AG10803 (cell line): ENCODE data around the gene PPFIA3.
"Not testable (repeated sequence)": the region's sequence is repeated elsewhere in the genome, so short reads cannot be mapped to it uniquely, and the experiment has no call there.

Source experiments
- DNase-seq: peaks from one replicate; pipeline ENCODE4 v3.0.0; 2010; ENCODE audit warnings: low read depth
- H3K4me3 ChIP-seq: 2 replicates; pipeline ENCODE4 v1.5.1; 2011; ENCODE audit warnings: mild to moderate bottlenecking, low read length, control low read depth
- TF ChIP-seq, protein P1 (sequence below): conservative IDR thresholded peaks from 2 replicates; pipeline ENCODE4 v1.5.1; 2011; ENCODE audit warnings: mild to moderate bottlenecking, low read length, control low read depth, inconsistent platforms

Gene PPFIA3

DNA sequence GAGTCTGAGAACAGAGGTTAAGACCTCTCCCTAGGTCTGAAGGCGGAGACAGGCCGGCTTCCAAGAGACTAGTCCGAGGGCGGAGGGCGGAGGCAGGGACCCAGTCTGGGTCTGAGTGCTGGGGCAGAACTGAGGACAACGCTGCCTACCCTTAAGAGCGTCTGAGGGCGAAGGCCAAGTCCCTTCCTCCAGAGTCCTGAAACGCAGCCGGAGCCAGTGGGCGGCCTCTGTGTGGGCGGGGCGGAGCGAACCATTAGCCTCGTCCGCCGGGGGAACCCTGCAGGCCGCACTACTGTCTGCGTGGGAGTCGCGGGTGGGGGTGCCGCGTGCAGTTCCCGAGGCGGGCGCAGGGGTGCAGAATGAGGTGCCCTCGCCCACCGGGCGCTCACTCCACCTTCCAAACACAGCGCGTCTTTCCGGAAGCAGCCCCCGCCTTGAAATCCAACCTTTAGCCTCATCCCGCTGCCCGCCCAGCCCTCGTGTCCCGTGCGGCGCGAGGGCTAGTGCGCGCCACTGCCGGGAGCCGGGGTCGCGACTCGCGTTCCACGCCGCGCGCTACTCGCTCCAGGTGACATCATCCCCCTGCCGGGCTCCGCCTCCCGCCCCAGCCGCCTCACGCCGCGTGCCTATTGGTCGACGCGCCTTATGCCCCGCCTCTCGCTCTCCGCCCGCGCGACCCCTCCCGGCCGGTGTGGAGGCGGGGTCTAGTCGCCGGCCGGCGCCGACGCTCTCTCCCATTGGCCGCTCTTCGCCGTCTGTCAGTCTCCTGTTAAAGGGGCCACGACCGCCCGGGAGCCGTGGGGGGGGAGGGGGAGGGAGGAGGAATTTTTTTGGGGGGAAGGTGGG, 556 bp upstream of the PPFIA3 start, which contains the start of gene C19orf73:
Gene C19orf73, minus strand, starts transcription at position 579 of the 846 bp plus-strand sequence. Its CDS starts 121 bp downstream, at position 458.
- H3K4me3 ChIP-seq = peak within 1 kb of the TSS; percentile 79
- DNase-seq = peak; percentile 91
- TF ChIP-seq, protein P1, sequence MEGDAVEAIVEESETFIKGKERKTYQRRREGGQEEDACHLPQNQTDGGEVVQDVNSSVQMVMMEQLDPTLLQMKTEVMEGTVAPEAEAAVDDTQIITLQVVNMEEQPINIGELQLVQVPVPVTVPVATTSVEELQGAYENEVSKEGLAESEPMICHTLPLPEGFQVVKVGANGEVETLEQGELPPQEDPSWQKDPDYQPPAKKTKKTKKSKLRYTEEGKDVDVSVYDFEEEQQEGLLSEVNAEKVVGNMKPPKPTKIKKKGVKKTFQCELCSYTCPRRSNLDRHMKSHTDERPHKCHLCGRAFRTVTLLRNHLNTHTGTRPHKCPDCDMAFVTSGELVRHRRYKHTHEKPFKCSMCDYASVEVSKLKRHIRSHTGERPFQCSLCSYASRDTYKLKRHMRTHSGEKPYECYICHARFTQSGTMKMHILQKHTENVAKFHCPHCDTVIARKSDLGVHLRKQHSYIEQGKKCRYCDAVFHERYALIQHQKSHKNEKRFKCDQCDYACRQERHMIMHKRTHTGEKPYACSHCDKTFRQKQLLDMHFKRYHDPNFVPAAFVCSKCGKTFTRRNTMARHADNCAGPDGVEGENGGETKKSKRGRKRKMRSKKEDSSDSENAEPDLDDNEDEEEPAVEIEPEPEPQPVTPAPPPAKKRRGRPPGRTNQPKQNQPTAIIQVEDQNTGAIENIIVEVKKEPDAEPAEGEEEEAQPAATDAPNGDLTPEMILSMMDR = no peak

DNA sequence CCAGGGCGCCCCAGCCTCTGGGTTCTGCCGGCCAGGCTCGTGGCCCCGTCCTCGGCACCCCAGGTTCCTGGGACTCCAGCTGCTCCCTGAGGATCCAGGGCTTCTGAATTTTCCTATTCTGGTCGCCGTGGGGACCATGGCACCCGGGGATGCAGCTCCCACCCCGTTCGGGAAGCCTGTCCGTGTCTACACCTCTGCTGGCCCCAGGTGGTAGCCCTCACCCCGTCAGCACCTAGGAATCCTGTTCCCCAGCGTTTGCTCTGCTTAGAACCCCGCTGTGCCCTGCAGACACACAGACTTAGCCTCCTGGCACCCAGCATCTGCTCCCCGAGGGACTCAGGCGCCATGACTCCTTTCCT, 960 bp downstream of the PPFIA3 start:
- TF ChIP-seq, protein P1 = no peak
- no peak overlapping the region for H3K4me3 ChIP-seq
- no peak for DNase-seq

DNA sequence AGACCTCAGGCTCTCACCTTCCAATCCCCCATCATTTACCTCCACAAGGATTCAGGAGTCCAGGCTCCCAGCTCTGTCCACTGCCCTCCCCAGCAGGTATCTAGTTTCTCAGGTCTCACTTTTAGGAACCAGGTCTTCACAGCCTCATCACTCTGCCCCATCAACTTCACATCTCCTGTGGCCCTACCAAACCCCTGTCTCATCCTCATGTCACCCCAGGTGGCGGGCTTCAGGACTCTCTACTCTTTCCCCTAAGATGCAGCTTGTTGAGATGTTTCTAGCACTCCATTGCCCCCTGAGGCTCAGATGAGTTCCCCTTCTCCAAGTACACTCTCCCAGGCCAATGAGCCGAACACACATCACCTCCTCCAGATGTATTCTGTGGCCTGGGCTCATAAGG, 1.5 kb downstream of the PPFIA3 start:
- DNase-seq = no peak
- TF ChIP-seq, protein P1 = no peak
- no peak overlapping the region for H3K4me3 ChIP-seq

DNA sequence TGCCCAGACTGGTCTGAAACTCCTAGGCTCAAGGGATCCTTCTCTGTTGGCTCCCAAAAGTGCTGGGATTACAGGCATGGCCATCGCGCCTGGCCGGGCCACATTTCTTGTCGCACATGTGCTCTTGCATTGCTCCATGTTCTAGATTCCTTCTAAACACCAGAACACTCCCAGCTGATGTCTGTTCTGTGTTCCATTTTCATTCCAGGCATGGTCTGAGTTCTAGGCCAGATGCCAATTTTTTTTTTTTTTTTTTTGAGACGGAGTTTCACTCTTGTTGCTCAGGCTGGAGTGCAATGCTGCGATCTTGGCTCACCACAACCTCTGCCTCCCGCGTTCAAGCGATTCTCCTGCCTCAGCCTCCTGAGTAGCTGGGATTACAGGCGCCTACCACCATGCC, 2.5 kb downstream of the PPFIA3 start:
- DNase-seq = peak; percentile 27
- not testable (repeated sequence) for H3K4me3 ChIP-seq

DNA sequence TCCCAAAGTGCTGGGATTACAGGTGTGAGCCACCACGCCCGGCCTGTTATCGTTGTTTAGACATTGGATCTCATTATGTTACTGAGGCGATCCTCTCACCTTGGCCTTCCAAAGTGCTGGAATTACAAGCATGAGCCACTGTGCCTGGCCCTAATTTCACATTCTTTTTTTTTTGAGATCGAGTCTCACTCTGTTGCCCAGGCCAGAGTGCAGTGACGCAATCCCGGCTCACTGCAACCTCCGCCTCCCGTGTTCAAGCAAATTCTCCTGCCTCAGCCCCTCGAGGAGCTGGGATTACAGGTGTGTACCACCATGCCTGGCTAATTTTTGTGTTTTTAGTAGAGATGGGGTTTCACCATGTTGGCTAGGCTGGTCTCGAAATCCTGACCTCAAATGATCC, 3.9 kb downstream of the PPFIA3 start:
- H3K4me3 ChIP-seq, DNase-seq: not testable (repeated sequence)

DNA sequence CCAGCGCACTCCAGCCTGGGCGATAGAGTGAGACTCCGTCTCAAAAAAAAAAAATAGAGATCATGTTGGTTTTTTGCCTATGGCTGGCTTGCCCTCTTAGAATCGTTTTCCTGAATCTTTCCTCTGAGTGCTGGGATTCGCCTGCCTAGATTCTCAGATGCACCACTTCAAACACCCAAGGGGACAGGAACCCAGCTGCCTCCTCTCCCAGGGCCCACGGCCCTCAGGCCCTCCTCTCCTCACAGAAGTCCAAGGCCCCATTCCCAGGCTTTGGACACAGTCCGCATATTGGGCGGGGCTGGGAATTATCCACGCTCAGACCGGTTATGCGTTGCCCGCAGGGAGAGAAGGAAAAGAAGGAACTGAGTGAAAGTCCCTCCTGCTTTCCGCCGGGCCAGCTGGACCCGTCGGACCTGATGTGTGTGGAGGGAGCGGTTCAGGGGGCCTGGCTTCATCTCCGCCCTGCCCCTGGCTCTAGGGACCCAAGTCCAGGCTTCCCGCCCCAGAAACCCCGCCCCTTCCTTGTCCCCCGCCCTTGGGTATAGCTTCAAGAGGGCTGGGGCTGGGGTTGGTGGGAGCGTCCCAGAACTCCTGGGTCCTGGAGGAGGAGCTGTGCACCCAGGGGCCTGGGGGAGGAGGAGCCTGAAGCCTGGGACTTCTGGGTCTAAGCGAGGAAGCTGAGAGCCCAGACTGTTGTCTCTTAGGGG, 5.8 kb downstream of the PPFIA3 start:
- no peak overlapping the region for H3K4me3 ChIP-seq
- TF ChIP-seq, protein P1 = no peak
- no peak for DNase-seq

DNA sequence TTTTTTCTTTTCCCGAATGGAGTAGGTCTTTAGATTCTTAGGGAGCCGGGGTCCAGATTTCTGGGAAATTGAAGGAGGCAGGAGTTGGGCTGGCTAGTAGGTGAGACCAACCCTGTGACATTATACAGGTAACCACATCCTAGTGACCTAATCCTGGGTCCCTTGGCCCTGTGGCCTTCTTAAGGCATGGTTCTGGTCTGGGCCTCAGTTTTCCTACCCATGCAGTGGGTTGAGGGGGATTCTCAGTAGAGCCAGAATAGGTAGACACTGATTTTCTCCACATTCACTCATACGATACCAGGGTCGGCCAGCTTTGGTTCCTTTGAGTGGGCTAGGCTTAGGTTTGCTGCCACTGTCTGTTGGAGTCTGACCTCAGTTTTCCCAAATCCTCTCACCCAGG, 7.2 kb downstream of the PPFIA3 start:
- no peak overlapping the region for H3K4me3 ChIP-seq
- TF ChIP-seq, protein P1 = no peak
- no peak for DNase-seq

DNA sequence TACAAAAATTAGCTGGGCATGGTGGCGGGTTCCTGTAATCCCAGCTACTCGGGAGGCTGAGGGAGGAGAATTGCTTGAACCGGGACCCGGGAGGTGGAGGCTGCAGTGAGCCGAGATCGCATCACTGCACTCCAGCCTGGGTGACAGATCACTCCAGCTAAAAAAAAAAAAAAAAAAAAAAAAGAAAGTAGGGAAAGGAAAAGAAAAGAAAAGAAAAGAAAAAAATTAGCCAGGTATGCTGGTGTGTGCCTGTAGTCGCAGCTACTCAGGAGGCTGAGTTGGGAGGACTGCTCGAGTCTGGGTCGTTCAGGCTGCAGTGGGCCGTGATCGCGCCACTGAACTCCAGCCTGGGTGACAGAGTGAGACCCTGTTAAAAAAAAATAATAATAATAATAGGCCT, 7.9 kb downstream of the PPFIA3 start:
- H3K4me3 ChIP-seq, DNase-seq: not testable (repeated sequence)
